NCI-H345 (cell line): ENCODE results near the gene SLC25A18.
A peak's percentile ranks its signal among the peaks of the same experiment; 100 is the strongest.
"Not testable (repeated sequence)": the region's sequence is repeated elsewhere in the genome, so short reads cannot be mapped to it uniquely, and the experiment has no call there.

ENCODE experiments used
- DNase-seq: peaks from one replicate; lab custom pipeline; 2025; lab: John Stamatoyannopoulos, UW

SLC25A18 gene

DNA sequence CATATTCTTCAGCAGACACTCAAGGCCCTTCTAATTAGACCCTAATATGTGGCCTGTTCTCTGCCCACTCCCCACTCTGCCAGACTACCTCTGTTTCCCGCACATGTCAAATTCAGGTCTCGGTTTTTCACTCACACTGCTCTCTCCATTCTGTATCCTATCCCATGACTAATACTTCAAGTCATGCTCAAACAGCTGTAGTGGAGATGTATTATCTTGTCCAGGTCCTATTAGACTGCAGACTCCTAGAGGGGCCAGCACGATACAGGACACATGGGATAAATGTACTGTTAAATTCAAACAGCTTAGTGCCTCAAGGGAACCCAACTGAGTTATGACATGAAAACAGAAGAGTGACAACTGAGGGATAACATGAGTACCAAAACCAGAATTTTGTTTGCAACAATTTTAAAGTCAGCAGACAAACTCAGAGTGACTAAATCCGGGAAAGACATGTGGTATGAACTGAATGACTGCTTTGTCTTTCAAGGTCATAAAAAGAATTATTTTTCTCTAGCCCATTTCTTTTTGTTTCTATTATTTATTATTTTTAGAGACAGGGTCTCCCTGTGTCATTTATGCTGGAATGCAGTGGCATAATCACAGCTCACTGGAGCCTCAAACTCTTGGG is 44.7 kb downstream of the SLC25A18 start:
- no peak for DNase-seq

DNA sequence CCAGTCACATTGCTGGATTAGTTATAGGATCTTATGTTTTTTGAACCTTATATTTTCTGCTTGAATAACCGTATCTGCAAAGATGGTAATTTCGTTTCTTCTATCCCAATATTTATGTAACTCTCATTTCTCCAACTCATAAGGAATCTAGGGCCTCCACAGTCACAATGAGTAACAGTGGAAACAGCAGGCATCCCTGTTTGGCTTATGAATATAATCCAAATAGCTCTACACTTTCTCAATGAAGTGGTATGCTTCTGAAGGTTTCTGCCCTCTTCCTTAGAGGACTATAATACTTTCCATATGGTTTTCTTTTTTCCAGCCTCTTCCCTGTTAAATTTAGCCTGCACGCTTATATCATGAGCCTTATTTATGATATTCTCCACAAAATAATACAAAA is 48.8 kb downstream of the SLC25A18 start:
- DNase-seq = no peak

DNA sequence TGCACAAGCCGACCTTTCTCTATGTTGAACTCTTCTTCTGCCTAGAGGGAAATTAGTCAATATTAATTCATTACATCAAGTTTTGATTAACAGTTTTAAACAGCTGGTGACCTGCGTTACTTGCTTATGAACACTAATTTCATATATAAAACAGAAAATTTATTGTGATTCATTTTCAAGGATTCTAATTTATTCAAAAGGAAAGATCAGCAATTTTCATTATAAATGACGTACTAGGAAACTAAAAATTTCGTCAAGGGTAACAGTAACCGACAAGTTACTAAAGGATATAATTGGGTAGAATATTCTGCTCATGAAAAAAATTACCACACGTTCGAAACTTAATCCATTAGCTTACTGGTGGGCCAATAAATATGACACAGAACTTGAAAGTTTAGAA is 50.0 kb downstream of the SLC25A18 start:
- DNase-seq = no peak

GRCh38 chr22:17627961-17628405 is 64.7 kb downstream of the SLC25A18 start:
- DNase-seq = no peak

DNA sequence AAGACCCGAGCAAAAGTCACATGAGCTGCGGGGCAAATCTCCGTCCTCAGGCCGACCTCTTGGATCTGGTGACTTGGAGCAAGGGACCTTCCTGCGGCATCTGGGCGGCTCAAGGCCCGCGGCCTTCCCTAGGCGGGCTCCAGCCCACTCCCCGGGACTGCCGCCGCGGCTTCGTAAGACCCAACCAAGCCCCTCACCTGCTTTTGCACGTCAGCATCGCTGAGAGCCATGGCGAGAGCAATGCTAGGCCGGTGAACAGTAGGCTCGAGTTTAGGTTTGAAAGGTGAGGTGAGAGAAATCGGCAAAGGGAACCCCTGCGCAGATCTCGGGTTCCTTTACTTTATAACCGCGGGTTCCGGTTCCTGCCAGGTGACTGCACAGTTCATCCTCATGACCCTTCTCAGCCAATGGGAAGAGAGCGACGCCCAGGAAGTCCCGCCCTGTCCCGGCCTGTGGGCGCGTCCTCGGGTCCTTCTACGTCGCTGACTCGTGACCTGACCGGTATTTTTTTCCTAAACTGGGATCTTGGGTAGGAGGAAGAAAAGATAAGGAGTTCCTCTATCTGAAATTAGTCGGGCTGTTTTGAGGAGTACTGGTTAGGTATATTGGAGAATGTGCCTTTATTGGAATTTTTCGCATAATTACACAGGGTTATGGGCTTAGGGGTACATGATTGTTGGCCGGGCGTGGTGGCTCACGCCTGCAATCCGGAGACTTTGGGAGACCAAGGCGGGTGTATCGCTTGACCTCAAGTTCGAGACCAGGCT is 65.3 kb downstream of the SLC25A18 start, which contains the start of gene ATP6V1E1:
ATP6V1E1 (minus strand) TSS at position 344 of the 767 bp plus-strand sequence; CDS start at position 230, 114 bp downstream.
- DNase-seq = peak; percentile 92

- DNase-seq = no peak
These were observed 65.8 kb downstream of the SLC25A18 start for GRCh38 chr22:17629173-17629489.

DNA sequence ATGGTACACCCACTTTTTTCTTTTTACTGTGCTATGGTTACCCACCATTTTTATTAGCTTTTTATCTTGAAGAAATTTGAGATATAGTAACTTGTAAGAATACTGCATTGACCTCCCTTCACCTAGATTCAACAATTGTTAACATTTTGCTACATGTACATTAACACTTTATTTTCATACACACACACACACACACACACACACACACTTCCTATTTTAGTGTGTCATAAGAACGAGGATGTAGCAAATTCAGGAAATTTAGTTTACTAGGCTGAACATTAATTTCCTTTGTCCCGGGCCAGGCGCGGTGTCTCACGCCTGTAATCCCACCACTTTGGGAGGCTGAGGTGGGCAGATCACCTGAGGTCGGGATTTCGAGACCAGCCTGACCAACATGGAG is 66.3 kb downstream of the SLC25A18 start:
- no peak for DNase-seq

GRCh38 chr22:17631076-17631565 is 67.8 kb downstream of the SLC25A18 start:
- DNase-seq = no peak

DNA sequence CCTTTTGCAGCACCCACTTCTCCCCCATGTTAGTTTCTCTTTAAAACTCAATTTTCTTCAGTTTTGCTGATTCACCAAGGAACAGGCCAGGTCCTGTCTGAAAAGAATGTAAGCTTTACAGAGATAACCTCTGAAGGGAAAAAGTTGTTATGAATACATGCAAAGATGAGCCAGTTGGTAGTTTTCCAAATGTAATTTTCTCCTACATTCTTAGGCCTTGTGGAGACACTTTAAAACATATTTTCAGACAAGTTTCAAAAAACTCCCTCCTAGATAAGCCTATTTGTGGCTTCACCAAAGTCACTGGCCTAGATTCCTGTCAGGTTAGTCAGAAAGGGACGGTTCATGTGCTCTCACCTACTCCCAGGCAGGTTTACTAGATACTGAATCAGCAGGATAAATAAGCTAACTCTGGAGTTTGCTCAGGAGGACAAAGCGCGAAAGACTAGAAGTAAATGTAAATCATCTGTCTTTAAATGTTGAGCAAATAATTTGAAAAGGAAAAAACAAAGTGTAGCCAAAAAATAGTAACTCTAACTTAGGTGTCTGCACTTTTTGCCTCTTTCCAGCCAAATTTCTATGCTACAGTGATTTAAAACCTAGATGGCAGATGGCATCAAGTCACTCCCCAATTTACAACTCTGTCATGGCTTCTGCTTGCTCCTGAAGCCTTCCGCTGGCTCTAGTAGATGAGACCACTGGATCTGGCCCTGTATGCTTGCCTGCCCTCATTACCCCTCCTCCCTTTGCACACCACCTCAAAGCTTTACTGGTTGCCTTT is 70.1 kb downstream of the SLC25A18 start:
- no peak for DNase-seq

GRCh38 chr22:17633998-17634323 is 70.7 kb downstream of the SLC25A18 start:
- DNase-seq = no peak

GRCh38 chr22:17634696-17635095 is 71.4 kb downstream of the SLC25A18 start:
- DNase-seq = no peak

GRCh38 chr22:17636850-17637249 is 73.6 kb downstream of the SLC25A18 start:
- not testable (repeated sequence) for DNase-seq

DNA sequence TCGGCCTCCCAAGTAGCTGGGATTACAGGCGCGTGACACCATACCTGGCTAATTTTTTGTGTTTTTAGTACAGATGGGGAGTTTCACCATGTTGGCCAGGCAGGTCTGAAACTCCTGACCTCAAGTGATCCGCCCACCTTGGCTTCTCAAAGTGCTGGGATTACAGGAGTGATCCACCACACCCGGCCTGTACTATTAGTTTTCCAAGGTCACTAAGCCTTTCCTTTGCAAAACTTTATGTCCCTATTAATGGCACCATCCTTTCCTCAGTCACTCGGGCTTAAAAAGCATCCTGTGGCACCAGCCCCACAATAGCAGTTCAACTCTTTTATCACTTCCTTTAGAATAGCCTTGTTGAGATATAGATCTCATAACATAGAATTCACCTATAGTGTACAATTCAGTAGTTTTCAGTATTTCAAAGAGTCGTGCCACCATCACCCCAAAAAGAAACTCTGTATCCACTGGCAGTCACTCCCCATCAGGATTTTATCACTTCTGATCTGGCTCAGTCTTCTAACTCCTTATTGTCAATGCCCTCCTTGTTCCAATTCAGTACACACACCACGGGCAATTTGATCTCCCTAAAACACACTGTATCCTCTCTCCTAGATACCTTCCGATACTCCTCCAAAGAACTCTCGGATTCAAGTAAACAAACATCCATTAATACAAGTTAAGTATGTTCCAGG is 74.3 kb downstream of the SLC25A18 start:
- no peak for DNase-seq

DNA sequence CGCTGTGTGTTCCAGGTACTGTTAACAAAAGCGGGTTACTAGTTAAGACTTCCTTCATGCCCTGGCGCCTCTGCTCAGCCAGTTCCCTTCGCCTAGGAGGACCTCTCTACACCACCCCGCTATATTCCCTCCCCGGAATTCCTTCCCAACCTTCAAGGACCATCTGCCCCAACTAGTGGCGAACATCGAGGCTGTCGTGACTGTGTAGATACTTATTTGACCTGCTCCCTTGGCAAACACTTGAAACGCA is 74.8 kb downstream of the SLC25A18 start:
- no peak for DNase-seq

DNA sequence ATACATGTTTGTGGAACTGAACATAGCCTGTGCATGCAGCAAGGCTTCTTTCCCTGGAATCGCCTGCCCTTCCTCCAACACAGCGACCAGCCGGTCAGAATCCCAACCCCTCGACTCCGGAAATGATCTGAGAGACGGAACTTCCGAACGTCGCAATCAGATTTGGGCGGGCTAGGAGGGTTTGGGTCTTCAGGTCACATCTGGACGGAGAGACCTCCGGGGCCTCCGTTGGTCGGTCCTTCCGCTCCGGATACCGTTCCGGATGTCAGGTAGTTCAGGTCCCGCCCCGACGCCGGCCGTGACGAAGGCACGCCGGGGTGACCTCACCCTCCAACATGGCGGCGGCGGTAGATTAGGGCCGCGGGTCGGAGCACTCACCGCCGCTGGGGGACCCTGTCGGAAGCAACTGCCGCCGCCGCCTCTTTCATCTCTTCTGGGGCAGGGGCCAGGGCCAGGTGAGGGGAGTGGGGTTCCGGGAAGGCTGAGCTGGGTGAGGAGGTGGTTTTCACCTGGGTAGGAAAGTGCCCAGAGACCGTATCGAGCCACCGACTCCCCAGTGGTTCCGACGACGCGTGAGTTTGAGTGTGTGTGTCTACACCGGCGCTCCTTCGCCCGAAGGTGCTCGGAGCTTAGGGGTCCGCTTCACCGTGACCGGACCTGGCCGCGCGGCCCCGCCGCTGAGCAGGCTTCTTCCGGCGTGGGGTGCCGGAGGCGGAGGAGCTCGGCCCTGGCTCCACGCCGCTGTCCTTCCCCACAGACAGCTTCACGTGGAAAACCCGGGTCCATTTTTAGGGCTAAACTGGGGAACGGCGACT is 75.3 kb downstream of the SLC25A18 start, which contains the start of gene BCL2L13:
BCL2L13 (plus strand) TSS at position 326 of the 815 bp plus-strand sequence. CDS start 16,955 bp downstream, outside the sequence.
- peak; percentile 85 for DNase-seq

GRCh38 chr22:17639247-17639741 is 76.0 kb downstream of the SLC25A18 start:
- peak; percentile 36 for DNase-seq
